DMS 273 (cell line): ENCODE measurements around the gene TBC1D9.
"Not testable (repeated sequence)": the region's sequence is repeated elsewhere in the genome, so short reads cannot be mapped to it uniquely, and the experiment has no call there.

Experiments
- DNase-seq: peaks from one replicate; lab custom pipeline; 2025; ENCODE audit not compliant: unreplicated experiment; lab: John Stamatoyannopoulos, UW

TBC1D9 gene

DNA sequence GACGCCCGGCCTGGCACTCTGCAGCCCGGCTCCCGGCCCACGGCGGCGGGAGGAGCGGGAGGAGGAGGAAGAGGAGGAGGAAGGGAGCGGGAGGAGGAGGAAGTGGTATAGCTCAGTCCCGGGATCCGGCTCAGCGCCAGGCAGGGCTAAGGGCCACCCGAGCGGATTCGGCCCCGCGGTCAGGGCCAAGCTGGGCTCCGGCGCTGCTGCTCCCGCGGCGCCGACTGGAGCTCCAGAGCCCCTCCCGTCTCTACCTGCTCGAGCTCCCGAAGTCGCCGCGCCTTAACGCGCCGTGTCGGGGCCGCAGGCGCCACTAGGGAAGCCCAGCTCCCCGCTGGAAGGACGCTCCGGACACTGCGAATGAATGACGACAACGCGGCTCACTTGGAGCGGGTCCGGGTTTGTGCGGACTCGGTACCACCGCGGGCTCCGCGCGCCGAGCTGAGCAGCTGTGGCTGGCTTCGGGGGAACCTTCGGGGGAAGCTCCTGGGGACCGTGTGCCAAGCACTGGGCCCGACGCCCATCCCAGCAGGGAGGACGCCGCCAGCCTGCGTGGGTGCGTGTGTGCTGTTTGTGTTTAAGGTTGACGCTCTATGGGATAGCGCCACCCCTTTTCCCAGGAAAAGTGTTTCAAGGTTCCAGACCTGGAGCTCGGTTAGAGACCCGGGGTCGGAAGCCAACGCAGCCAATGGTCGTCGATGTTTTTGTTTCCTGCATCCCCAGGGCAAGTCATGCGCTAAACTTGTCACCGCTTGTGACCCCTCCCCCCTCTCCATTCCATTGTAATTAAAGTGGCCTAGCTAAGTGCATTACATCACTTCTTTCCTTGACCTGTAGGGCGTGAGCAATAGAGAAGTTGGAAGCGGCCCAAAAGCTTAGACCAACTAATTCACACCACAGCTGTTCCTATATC is at the start of gene TBC1D9:
Gene TBC1D9, minus strand, starts transcription at position 67 of the 913 bp plus-strand sequence. CDS start 340 bp downstream, outside the sequence.
- peak; percentile 91 for DNase-seq

GRCh38 chr4:140805293-140805692 is 49.1 kb upstream of the TBC1D9 start:
- no peak for DNase-seq

DNA sequence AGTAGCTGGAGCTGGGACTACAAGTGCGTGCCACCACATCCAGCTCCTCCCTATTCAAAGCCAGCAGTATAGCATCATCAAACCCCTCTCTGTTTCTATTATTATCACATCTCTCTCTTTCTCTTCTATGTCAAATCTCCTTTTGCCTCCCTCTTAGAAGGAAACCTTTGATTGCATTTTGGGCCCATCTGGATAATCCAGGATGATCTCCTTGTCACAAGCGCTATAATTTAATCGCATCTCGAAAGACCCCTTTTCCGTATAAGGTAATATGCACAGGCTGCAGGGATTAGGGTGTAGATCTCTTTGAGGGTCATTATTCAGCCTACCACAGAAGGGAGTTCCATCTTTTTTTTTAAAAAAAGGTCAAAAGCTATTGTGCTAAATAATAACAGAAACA is 46.4 kb upstream of the TBC1D9 start:
- no peak for DNase-seq

GRCh38 chr4:140800666-140801065 is 44.5 kb upstream of the TBC1D9 start:
- no peak for DNase-seq

- DNase-seq: no peak
Observed at GRCh38 chr4:140799686-140800225, 43.6 kb upstream of the TBC1D9 start.

DNA sequence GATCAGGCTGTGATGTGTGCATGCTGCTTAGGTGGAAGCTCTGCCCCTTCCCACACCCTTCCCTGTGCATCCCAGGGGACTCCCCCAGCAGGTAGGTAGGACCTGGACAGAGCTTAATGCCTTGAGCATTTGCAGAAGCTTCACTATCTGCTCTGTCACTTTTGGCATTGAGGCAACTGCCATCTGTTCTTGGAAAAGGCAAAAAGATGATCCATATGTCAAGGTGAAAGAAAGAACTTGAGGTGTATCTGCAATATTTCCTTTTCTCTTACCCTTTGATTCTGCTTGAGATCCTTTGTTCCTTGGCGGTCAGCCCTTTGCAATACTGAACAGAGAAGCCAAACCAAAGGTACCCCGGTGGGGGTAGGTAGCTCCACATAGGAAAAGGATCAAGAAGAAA is 37.1 kb upstream of the TBC1D9 start:
- DNase-seq: peak; percentile 18

GRCh38 chr4:140790765-140791164 is 34.6 kb upstream of the TBC1D9 start:
- no peak for DNase-seq

DNA sequence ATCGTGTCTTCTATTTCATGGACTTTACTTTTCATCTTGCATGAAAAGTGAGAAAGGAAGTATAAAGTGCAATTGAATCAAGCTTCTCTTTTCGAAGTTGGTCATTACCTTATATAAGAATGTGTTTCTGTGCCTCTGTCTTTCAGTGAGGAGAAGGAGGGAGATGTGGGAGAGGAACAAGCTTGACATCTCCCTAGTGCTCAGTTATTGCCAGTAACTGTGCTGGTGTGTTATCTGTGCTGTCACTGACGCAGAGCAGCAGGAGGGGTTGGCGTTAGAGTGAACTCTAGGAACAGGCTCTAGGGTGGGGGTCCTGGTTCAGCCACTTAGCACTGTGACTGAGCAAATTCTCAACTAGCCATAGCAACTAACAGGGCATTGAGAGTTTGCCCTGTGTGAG is 34.0 kb upstream of the TBC1D9 start:
- no peak for DNase-seq

DNA sequence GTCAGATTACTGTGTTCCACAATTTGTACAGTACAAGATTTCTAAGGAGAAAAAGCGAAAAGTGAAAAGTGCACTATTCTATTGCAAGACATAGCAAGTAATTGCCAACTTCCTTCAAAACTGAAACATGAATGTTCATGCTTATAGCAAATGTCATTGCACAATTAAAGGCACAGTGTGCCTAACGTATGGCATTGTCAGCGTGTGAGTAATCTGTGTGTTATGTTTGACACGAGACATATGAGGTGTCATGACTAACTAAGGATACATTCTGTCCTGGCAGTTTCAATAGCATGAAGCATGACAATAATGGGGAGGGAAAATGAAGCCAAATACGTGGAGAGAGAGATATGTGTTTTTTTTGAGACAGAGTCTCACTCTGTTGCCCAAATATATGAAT is 33.6 kb upstream of the TBC1D9 start:
- DNase-seq: no peak

GRCh38 chr4:140782787-140783186 is 26.6 kb upstream of the TBC1D9 start:
- DNase-seq: not testable (repeated sequence)

DNA sequence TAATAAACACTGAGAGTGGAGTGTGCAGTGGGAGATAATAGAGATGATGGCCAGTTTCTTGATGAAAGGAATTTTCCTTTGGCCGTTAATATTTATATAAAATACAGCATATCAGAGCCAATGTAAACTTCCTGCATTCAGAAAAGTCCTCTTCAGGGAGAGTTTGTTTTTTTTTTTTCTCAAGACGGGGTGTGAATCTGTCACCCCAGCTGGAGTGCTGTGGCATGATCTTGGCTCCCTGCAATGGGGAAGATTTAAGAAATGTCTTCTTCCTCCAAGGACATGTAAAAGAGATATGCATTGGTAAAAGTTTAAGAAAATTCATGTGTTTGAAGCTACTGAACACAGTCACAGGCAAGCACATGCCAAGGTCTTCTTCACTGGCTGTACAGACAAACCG is 25.4 kb upstream of the TBC1D9 start:
- no peak for DNase-seq

DNA sequence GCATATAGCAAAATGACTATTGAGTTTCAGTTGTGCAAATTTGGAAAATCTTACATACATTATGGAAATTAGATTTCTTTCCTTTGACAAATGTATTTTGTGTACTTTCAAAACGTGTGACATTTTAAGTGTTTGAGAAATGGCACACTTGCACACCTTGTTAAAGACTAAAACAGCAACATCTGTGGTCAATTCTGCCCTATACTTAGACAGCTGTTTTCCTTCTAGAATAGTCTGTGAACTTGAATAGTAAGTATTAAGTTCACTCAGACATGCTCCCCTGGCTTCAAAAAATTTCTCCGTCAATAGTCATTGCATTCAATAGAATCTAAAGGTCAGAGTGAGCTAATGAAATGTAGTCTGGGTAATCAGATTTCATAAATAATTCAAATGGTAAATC is 21.7 kb upstream of the TBC1D9 start:
- no peak for DNase-seq

- no peak for DNase-seq
Observed at GRCh38 chr4:140777386-140777785, 21.2 kb upstream of the TBC1D9 start.

GRCh38 chr4:140776556-140776955 is 20.4 kb upstream of the TBC1D9 start:
- DNase-seq: no peak

DNA sequence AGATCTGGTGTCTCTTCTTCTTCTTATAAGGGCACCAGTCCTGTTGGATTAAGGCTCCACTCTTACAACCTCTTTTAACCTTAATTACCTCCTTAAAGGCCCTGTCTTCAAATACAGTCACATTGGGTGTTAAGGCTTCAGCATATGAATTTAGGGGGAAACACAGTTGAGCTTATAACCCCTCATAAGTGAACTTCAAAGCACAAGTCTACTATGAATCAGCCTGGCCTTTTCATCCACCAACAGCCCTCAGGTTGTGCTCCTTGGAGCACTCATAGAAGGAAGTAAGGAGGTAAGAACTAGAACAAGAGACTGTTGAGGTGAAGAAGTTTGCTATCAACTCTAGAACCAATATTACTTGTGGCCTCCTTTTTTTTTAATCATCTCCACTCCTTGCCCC is 18.8 kb upstream of the TBC1D9 start:
- no peak for DNase-seq

- no peak for DNase-seq
Observed at GRCh38 chr4:140774510-140774909, 18.3 kb upstream of the TBC1D9 start.

- no peak for DNase-seq
Observed at GRCh38 chr4:140769209-140769608, 13.0 kb upstream of the TBC1D9 start.

DNA sequence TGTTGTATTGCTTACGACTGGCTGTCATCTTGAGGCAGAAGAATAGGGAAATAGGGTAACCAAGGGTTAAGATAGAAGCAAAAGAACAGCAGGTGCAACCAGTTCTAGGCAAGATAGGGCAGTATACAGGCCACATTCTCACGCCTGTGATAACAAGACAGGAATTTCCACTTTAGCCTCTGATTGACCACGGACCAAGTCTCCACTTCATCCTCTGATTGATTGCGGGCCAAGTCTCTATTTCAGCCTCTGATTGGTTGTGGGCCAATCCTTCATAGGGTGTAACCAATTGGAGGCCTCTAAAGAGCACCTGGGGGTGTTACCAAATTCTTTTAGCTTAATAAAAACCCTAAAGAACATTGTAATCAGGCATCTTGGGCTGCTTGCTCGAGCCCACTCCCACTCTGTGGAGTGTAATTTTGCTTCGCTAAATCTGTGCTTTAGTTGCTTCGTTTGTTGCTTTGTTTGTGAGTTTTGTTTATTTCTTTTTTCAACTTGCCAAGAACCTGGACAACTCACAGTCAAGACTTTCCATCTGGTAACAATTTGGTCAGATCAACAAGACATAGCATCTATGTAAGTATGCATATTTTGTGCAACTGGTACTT is 8.7 kb upstream of the TBC1D9 start:
- peak; percentile 2 for DNase-seq

- DNase-seq: no peak
Observed at GRCh38 chr4:140762202-140762601, 6.0 kb upstream of the TBC1D9 start.

DNA sequence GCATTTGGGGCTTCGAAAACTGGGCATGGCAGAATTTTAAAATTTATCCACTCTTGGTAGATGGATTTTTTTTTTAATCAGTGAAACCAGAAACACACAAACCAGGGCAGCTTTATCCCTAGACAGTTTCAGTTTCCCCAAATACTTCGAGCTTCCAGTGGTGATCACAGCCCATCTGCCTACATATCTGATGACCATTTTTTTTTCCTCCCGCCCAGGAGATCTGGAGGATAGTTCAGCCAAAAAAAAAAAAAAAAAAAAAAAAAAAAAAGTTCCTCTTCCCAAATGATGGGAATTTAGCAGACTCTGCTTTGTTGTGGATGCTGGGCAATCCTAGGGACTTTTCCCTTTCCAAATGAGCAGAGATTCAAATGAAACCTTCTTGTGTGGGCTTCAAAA is 1.0 kb upstream of the TBC1D9 start:
- peak; percentile 86 for DNase-seq

GRCh38 chr4:140755774-140756318 is 339 bp downstream of the TBC1D9 start:
- DNase-seq: peak; percentile 61
